Islet of Langerhans (tissue), 1 donor: ENCODE measurements around the gene LIMS1.
"Not testable (repeated sequence)": the region's sequence is repeated elsewhere in the genome, so short reads cannot be mapped to it uniquely, and the experiment has no call there.

Source experiments
- FAIRE-seq: peaks from one replicate; lab custom pipeline; 2011; peaks lifted over from hg19 to GRCh38; lab: Jason Lieb, UNC

Gene LIMS1, protein sequence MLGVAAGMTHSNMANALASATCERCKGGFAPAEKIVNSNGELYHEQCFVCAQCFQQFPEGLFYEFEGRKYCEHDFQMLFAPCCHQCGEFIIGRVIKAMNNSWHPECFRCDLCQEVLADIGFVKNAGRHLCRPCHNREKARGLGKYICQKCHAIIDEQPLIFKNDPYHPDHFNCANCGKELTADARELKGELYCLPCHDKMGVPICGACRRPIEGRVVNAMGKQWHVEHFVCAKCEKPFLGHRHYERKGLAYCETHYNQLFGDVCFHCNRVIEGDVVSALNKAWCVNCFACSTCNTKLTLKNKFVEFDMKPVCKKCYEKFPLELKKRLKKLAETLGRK

DNA sequence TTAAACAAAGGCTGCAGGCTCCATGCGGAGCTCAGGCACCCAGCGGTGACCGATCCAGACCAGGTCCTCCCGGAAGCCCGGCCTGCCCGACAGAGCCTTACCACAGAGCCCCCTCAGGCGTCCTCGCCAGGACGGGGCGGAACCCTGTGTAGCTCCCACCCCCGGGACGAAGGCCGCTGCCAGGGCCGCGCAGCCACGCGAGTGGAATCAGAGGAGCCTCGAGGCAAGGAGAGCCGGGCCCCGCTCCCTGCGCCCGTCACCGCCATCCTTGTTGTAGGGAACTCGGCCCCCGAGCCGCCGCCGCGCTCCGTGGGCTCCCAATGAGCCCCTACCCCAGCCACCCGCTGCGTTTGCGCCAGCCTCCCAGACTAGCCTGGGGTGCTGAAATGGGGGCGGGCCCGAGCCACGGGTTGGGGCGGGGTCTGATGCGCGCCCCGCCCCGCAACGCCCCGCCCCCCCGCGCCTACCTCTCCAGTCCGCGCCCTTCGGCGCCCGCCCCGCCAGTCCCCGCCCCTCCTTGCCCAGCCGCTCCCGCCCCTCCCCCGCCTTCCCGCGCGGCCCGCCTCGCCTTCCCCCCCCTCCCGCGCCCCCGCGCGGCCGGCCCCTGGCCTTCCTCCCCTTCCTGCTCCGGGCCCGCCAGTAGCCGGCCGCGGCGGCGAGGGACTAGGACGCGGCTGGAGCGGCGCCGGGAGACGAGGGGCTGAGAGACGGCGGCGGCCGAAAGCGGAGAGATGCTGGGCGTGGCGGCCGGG, at the start of gene LIMS1:
LIMS1 (plus strand) TSS at position 639 of the 752 bp plus-strand sequence; CDS start at position 732, 93 bp downstream.
- no peak for FAIRE-seq

DNA sequence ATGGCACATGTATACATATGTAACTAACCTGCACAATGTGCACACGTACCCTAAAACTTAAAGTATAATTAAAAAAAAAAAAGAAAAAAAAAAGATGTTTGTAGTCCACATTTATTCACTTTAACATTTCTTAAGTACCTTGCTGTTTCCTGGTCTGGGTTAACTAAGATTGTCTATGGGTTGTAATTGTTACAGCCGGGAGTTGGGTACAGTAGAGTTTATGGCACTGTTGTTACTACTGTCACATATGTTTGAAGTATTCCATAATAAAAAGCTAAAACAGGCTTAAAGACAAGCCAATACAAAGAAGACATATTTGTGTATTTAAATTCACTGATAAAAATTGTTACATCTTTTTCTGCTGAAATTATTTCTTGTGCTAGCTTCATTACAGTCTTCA, 49.0 kb upstream of the LIMS1 start:
- FAIRE-seq = no peak

DNA sequence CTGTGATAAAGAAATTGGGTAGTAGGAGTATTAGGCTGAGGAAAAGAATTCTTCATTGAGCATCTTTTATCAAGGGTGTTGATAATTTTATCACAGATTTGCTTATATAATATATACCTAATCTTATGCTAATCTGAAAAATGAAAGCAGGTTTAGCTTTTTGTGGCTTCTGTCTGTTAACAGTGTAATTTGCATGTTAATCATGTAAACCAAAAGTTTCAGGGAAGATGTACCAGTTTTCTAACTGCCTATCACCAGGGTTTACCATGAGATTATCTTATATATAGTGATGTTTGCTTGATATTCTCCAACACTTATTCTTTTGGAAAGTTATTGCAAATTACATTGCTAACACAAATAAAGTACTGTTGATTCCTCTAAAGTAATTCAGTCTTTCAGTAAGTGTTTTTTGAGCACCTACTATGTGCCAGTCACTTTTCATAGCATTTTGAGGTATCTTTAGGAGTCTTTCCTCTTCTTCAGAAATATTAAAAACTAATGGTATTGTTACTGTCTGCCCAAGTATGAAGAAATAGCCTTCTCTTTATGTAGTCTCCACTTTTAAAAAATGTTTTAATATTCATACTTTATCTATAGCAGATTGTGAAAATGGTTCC, 43.7 kb upstream of the LIMS1 start:
- no peak for FAIRE-seq

DNA sequence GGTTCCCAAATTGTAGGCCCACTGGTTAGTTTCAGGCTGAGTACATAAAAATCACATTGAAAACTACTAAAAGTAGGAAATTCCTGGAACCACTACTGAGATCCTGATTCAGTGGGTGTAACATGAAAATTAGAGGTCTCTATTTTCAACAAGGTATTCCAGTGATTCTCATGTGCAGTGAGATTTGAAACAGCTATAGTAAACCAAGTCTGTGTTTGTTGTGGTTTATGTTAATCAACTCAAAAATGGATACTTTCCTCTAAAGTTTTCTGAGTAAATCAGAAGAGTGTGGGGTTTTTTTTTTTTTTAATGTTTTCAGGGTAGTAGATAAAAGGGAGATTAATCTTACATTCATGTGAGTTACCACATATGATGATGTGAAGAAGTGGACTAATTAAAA, 42.4 kb upstream of the LIMS1 start:
- FAIRE-seq = no peak

GRCh38 chr2:108492364-108492763, 41.9 kb upstream of the LIMS1 start:
- FAIRE-seq = no peak

DNA sequence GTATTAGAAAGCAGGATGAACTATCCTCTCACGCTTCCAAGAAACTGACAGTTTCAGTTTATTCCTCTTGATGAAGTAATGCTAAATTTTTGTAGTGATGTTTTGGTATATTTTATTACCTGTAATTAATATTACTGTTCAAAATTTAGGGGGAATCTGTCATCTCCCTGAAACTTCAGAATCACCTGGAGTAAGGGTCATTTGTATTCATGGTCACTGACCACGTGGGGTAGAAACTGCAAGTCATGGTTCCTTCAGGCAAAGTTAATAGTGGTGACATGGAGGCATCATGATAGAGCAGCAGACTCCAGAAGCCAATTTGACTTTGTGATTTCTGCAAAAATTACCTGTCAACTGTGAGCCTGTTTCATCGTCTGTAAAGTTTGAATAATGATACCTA, 38.1 kb upstream of the LIMS1 start:
- not testable (repeated sequence) for FAIRE-seq

GRCh38 chr2:108507620-108508019, 26.6 kb upstream of the LIMS1 start:
- FAIRE-seq = not testable (repeated sequence)

DNA sequence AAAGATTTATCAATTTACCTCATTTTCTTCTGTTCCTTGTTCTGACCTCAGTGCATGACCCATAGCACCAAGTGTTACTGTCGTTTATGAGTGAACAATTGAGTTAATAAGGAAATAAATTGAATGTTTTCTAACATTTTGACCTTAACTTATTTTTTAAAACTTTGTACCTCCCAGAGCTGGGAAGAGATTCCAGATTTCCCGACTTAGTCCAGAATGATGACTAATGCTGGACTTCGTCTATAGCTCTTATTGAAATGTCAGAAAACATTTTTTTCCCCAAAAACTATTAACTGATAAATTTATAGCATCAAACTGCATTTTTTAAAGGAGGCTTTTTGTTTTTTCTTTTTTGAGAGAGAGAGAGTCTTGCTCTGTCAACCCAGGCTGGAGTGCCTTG, 21.8 kb upstream of the LIMS1 start:
- not testable (repeated sequence) for FAIRE-seq

DNA sequence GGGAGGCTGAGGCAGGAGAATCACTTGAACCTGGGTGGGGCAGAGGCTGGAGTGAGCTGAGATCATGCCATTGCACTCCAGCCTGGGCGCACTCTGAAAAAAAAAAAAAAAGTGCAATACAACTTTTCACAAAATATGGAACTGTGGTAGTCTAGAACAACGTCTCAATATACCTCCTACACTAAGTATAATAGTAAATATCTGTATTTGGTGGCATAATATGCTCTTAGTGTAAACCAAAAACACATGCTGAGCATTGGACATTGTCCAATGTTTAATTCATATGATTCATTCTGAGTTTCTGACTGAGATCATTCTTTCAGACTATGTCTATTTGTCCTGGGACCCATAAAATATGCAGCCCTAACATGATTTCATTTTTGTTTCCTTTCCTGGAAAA, 19.8 kb upstream of the LIMS1 start:
- FAIRE-seq = not testable (repeated sequence)

DNA sequence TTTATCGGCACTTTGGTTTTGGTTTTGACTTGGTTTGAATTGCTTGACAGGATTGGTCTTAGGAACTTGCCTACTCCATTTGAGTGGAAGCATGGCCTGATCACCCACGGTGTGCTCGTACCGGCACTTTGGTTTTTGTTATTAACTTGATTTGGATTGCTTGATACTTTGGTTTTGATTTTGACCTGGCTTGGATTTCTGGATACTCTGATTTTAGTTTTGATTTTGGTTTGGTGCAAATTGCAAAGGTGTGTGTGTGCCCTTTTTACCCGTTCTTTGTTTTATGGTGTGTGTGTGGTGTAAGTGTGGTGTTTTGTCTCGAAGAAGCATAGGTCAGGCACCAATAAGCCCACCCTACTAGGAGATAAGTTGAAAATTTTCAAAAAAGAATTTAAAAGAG, 9.6 kb upstream of the LIMS1 start:
- FAIRE-seq = not testable (repeated sequence)

DNA sequence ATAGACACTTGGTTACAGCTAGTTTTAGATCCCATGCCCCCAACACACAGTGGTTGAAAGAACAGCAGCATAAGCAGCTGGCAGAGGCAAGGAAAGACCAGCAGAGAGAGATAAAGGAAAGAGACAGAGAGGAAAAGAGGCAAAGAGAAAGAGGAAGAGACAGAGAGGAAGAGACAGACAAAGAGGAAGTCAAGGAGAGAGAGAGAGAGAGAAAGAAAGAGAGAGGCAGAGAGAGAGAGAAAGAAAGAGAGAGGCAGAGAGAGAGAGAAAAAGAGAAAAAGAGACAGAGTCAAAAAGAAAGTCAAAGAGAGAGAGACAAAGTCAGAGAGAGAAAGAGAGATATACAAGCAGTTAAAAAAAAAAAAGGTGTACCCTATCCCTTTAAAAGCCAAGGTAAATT, 9.0 kb upstream of the LIMS1 start:
- FAIRE-seq = not testable (repeated sequence)

- FAIRE-seq = no peak
Observed at GRCh38 chr2:108531674-108532055, 2.6 kb upstream of the LIMS1 start.

DNA sequence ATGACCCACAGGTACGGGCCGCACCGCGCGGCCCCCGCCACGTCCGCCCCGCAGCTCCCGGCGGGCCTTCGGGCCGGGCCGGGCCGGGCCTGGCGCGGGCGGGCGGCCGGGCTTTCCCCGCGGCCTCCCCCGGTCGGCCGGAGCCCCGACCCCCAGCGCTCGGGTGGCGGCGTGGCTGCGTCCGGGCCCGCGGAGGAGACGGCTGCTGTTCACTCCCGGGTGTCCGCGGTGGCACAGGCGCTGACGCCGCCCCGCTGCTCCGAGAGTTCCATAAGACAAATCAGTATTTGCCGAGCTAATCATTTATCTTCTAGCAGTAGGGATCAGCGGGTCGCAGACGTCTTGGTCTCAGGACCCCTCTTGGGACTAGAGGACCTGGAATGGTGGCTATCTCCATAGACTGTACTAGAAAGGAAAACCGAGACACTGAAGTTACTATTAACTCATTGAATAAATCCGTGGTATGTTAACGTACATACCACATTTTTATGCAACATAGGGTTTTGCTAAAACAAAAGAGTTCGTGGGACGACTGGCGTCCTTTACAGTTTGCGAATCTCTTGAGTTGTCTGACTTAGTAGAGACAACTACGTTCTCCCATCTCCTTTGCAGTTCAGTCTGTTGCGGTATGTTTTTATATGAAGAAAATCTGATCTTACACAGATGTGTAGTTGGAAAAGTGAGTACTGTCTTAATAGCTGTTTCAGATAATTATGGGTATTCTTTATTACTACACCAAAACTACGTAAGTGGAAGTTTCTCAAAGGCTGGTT, 500 bp downstream of the LIMS1 start:
- no peak for FAIRE-seq

DNA sequence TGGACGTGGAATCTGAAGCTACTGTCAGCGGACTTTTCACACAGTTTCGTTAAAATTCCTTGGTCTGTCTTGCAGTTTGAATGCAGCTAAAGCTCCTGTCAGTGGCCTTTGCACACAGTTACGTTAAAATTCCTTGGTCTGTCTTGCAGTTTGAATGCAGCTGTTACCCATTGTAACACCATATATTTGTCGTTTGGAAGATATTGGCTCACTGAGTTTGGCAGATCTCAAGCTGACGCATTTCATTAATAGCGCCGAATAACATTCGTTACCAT, 1.0 kb downstream of the LIMS1 start:
- FAIRE-seq = no peak

- no peak for FAIRE-seq
Observed at GRCh38 chr2:108536133-108536780, 2.0 kb downstream of the LIMS1 start.

- no peak for FAIRE-seq
Observed at GRCh38 chr2:108536911-108537310, 2.6 kb downstream of the LIMS1 start.

DNA sequence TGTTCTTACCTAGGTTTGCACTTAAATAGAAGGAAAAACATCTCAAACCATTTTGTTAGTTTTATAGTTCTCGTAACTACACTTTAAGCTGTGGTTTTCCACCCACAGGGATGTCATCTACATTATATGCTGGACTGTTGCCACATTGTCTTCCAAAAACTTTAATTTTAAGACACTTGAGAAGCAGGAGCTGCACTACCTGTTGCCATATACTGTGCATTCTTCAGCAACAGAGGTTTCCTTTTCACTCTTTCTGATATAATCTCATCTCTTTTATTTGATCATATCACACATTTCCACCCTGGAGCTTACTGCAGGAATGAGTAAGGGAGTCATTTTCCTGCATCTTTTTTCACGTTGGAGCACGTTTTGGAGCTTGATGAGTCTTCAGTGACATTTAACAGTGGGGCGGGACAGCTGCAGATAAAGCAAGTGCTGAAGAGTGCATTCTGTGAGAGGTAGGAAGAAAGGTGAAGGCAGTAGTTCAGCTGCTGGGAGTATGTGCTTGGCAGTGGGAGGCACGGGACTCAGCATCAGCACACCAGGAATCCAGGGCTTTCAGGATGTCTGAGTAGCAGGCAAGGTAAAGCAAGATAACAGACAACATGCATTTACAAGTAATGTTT, 3.8 kb downstream of the LIMS1 start:
- no peak for FAIRE-seq

- FAIRE-seq = no peak
Observed at GRCh38 chr2:108541451-108541850, 7.2 kb downstream of the LIMS1 start.

DNA sequence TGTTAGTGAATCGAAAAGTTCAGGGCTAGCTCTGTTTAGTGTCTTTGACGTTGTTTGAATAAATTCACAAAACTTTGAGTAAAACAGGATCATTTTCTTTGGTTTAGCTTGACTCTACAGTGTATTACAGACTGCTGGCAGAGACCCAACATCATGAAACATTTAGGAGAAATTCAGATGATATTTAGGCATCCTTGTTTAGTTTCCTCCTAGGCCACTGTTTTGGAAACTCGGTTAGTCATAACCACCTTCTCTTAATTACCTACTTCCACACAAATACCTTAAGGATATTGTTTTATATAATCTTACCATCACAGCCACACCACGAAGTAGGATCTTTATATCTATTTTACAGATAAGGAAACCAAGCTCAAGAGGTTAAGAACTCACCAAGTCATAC, 7.8 kb downstream of the LIMS1 start:
- FAIRE-seq = no peak

- no peak for FAIRE-seq
Observed at GRCh38 chr2:108547606-108548005, 13.3 kb downstream of the LIMS1 start.

DNA sequence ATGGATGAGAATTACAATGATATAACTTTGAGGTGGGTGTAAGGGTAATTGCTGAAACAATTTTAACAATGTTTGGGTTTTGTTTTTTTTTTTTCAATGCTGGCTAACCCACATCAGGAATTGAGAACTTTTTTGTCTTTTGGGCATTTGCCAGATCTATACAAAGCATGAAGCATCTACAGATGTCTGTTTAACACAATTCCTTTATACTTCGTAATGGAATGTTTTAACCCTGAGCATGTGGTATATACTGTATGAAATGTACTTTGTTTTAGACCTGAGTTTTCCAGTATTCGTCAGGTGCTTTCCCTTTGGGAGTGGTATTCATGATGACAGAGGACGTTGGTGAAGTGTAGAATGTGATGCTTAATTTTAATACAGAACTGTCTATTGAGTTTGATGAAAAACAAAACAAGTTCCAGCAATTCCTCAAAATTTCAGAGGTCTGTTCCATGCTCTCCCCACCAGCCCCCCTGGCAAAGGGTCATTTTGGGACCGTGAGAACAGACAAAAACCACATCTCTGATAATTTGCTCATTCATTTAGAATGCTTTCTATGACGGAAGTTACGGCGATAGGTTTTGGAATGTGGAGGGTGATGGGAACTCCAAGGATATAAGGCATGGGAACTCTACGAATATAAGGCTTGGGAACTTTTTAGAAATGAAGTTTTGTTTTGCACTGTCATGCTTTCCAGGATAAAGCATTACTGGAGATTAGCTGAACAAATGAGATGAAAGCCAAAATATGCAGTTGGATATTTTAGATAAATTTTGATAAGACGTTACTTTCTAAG, 14.1 kb downstream of the LIMS1 start:
- no peak for FAIRE-seq
